ENCODE results near the gene MYF5.
"Not testable (repeated sequence)": the region's sequence is repeated elsewhere in the genome, so short reads cannot be mapped to it uniquely, and the experiment has no call there.

The MYF5 gene

GRCh38 chr12:80716696-80717469, at the start of gene MYF5:
Gene MYF5, plus strand, starts transcription at chr12:80716912. Its CDS starts 152 bp downstream, at chr12:80717064.
- DNase-seq: no peak

GRCh38 chr12:80670214-80670613, 46.5 kb upstream of the MYF5 start:
- DNase-seq: no peak

GRCh38 chr12:80676042-80676636, 40.6 kb upstream of the MYF5 start:
- not testable (repeated sequence) for DNase-seq

GRCh38 chr12:80676856-80677255, 39.9 kb upstream of the MYF5 start:
- DNase-seq: no peak

GRCh38 chr12:80677994-80678393, 38.7 kb upstream of the MYF5 start:
- no peak for DNase-seq

- no peak for DNase-seq
These were observed 37.2 kb upstream of the MYF5 start for GRCh38 chr12:80679346-80680131.

GRCh38 chr12:80681287-80681686, 35.4 kb upstream of the MYF5 start:
- DNase-seq: no peak

GRCh38 chr12:80681786-80682185, 34.9 kb upstream of the MYF5 start:
- no peak for DNase-seq

- DNase-seq: peak; percentile 52 to 64
These were observed 32.6 kb upstream of the MYF5 start for GRCh38 chr12:80684077-80684495.

GRCh38 chr12:80690090-80690489, 26.6 kb upstream of the MYF5 start:
- DNase-seq: no peak

GRCh38 chr12:80690513-80690912, 26.2 kb upstream of the MYF5 start:
- peak in 1 of 2 experiments; percentile 26 for DNase-seq

- DNase-seq: no peak
These were observed 24.6 kb upstream of the MYF5 start for GRCh38 chr12:80692114-80692513.

GRCh38 chr12:80697270-80697887, 19.3 kb upstream of the MYF5 start:
- no peak for DNase-seq

- no peak for DNase-seq
These were observed 18.5 kb upstream of the MYF5 start for GRCh38 chr12:80698256-80698655.

GRCh38 chr12:80698847-80699542, 17.7 kb upstream of the MYF5 start:
- DNase-seq: no peak

GRCh38 chr12:80700327-80700726, 16.4 kb upstream of the MYF5 start:
- DNase-seq: no peak

- no peak for DNase-seq
These were observed 15.3 kb upstream of the MYF5 start for GRCh38 chr12:80701388-80701787.

GRCh38 chr12:80702889-80703805, 13.6 kb upstream of the MYF5 start:
- peak; percentile 4 to 52 for DNase-seq

- DNase-seq: no peak
These were observed 12.3 kb upstream of the MYF5 start for GRCh38 chr12:80704420-80704819.

GRCh38 chr12:80707126-80707829, 9.4 kb upstream of the MYF5 start, which contains the start of gene MYF6:
Gene MYF6, plus strand, starts transcription at chr12:80707634. Its CDS starts 86 bp downstream, at chr12:80707720.
- DNase-seq: no peak

GRCh38 chr12:80707830-80708258, 8.9 kb upstream of the MYF5 start:
- DNase-seq: no peak
